ENCODE results near the gene ICAM1. TPM values are rescaled to one million over a fixed set of nuclear protein-coding genes. Genes with fewer than 3 reads are reported as not detected.
A peak's percentile ranks its signal among the peaks of the same experiment; 100 is the strongest.

Gene ICAM1
- total RNA-seq, 1 donor from 2014 or later, result 245 TPM

- peak overlapping the region; percentile 58 for H3K4me3 ChIP-seq
- peaks cover 42% of the 10 kb centered on the region for H3K27me3 ChIP-seq
- TF ChIP-seq CTCF (IDR thresholded peaks at IDR 0.05), result no peak
- H3K27ac ChIP-seq, result peak overlapping the region; percentile 60
- ATAC-seq (no peak), DNase-seq (no peak)
- intact Hi-C loops (cut with DNase I), result no loop called here
- H3K4me1 ChIP-seq, result peaks cover 69% of the 10 kb centered on the region
- H3K36me3 ChIP-seq, result no peaks in the 10 kb centered on the region
- H3K9me3 ChIP-seq, result no peaks in the 10 kb centered on the region
These were observed 20.8 kb downstream of the ICAM1 start for GRCh38 chr19:10291554-10292205.

GRCh38 chr19:10292206-10292788 lies 21.4 kb downstream of the ICAM1 start:
- H3K36me3 ChIP-seq, result no peaks in the 10 kb centered on the region
- DNase-seq (peak; percentile 96), ATAC-seq (peak; percentile 82)
- H3K27ac ChIP-seq, result peak overlapping the region; percentile 60
- peak overlapping the region; percentile 58 for H3K4me3 ChIP-seq
- H3K9me3 ChIP-seq, result no peaks in the 10 kb centered on the region
- intact Hi-C loops (cut with DNase I), result no loop called here
- no peak for TF ChIP-seq CTCF (IDR thresholded peaks at IDR 0.05)
- peaks cover 63% of the 10 kb centered on the region for H3K4me1 ChIP-seq
- H3K27me3 ChIP-seq, result peaks cover 42% of the 10 kb centered on the region

- intact Hi-C loops (cut with DNase I), result no loop called here
- no peak for DNase-seq
- Histone ChIP-seq H3K27ac (no peak overlapping the region), H3K4me3 (peak overlapping the region; percentile 58), H3K4me1 (peaks cover 56% of the 10 kb centered on the region), H3K36me3 (no peaks in the 10 kb centered on the region), H3K9me3 (no peaks in the 10 kb centered on the region), H3K27me3 (peaks cover 42% of the 10 kb centered on the region)
- no peak for ATAC-seq
- no peak for TF ChIP-seq CTCF (IDR thresholded peaks at IDR 0.05)
These were observed 22.1 kb downstream of the ICAM1 start for GRCh38 chr19:10292789-10293636.

- ATAC-seq (no peak), DNase-seq (no peak)
- Histone ChIP-seq H3K36me3 (no peaks in the 10 kb centered on the region), H3K9me3 (no peaks in the 10 kb centered on the region), H3K4me1 (peaks cover 50% of the 10 kb centered on the region), H3K27me3 (peaks cover 38% of the 10 kb centered on the region), H3K27ac (no peak overlapping the region), H3K4me3 (no peak overlapping the region)
- no peak for TF ChIP-seq CTCF (IDR thresholded peaks at IDR 0.05)
- intact Hi-C loops (cut with DNase I), result no loop called here
These were observed 22.9 kb downstream of the ICAM1 start for GRCh38 chr19:10293637-10294367.

- no peaks in the 10 kb centered on the region for H3K36me3 ChIP-seq
- H3K9me3 ChIP-seq, result no peaks in the 10 kb centered on the region
- DNase-seq (no peak), ATAC-seq (no peak)
- no peak overlapping the region for H3K4me3 ChIP-seq
- TF ChIP-seq CTCF (IDR thresholded peaks at IDR 0.05), result no peak
- intact Hi-C loops (cut with DNase I), result no loop called here
- peaks cover 45% of the 10 kb centered on the region for H3K4me1 ChIP-seq
- H3K27me3 ChIP-seq, result peaks cover 36% of the 10 kb centered on the region
- no peak overlapping the region for H3K27ac ChIP-seq
These were observed 23.4 kb downstream of the ICAM1 start for GRCh38 chr19:10294368-10294697.
